Measurements from ENCODE around the gene TRIM43.
"Not testable (repeated sequence)": the region's sequence is repeated elsewhere in the genome, so short reads cannot be mapped to it uniquely, and the experiment has no call there.

The TRIM43 gene

DNA sequence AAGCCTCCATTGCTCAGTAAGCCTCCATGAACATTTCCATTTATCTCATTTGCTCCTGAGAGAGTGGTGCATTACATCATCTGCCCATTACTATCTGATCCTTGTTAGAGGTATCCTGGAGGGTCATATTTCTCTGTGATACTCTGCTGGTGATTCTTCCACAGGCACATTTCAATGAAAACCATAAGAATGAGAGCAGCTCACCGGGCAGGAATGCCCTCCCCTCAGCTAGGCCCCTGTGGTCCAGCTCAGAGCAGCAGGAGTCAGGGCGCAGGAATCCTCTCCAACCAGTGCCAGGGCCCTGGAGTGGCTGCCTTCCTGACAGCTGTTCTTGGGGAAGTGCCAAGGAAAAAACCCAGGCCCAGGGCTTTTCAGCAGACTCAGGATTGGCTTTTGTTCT lies 50.0 kb downstream of the TRIM43 start:
- DNase-seq (ENCODE audit: low spot score) = not testable (repeated sequence)

DNA sequence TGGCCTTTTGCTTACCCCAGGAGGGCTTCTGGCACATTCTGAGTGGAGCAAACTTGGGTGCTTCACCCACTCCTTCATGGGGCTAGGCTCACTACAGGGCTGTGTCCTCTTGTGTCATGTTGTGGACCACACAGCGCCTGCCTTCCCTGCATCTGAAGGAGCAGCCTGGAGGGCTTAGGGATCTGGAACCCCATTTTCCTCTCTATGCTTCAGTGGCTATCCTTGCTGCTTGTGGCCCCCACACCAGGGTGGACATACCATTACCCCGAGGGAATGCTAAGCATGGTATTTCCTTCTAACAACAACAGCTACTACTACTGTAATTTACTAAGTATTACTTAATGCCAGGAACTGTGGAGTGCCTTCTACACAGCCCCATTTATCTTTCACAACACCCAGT lies 50.6 kb downstream of the TRIM43 start:
- DNase-seq (ENCODE audit: low spot score) = not testable (repeated sequence)

DNA sequence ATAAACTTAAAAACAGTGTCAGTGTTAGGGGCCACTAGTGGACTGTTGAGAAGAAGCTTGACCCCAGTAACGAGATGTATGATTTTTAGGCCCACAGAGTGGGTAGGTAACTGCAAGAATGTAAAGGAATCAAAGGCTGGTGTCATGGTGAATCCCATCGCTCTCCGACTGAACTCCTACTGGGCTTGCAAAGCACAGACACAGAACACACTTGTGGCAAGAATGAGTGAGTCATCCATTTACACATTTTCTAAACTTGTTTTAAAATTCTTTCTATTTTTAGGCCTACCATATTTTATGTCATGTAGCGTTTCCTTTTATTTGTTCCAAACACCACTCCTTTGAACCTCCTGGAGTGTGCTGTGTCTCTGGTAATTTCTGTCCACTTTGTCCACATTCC lies 51.1 kb downstream of the TRIM43 start:
- not testable (repeated sequence) for DNase-seq (ENCODE audit: low spot score)

DNA sequence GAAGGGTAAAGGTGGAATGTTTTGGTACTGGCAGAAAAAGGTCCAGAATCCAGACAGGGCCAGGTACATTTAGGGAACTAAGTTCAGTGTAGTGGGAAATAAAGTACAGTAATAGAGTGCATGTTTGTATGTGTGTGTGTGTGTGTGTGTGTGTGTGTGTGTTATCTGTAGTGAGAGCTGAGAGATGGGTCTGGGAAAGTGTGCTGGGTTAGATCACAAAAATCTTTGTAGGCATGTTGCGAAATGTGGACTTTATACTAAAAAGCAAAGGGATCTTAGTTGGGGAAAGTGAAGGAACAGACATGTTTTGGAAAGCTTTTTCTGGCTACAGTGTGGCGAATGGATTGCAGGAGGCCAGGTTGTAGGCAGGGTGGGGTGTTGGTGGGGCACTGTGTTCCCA lies 53.5 kb downstream of the TRIM43 start:
- not testable (repeated sequence) for DNase-seq (ENCODE audit: low spot score)

DNA sequence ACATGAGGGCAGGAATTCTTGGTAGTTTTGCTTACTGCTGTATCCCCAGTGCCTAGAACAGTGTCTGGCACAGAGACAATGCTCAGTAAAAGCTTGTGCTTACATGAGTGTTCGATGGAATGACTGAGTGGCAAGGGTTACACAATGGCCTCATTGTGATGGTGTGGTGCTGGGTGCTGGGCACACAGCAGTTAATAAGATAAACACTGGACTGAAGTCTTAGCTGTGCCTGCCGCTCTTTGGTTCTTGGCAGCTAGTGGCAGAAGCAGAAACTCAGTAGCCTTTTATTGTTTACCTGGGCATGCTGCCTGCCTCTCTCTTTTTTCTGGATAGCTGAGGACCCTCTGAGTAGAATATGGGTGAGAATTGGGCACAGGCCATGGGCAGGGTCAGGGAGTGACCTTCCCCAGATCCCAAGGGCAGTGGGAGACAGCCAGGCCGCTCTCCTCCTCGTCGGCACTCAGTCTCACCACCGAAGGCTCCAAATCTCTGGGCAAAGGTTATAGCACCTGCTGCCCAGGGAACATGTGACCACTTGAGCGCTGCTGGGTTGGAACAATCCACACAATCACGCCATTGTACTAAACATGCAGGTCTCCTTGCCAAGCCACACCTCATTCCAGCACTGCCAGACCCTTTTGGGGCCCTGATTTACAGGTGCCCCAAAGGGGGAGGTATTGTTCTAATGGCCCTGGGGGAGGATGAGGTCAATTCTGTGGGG lies 54.6 kb downstream of the TRIM43 start:
- not testable (repeated sequence) for DNase-seq (ENCODE audit: low spot score)

DNA sequence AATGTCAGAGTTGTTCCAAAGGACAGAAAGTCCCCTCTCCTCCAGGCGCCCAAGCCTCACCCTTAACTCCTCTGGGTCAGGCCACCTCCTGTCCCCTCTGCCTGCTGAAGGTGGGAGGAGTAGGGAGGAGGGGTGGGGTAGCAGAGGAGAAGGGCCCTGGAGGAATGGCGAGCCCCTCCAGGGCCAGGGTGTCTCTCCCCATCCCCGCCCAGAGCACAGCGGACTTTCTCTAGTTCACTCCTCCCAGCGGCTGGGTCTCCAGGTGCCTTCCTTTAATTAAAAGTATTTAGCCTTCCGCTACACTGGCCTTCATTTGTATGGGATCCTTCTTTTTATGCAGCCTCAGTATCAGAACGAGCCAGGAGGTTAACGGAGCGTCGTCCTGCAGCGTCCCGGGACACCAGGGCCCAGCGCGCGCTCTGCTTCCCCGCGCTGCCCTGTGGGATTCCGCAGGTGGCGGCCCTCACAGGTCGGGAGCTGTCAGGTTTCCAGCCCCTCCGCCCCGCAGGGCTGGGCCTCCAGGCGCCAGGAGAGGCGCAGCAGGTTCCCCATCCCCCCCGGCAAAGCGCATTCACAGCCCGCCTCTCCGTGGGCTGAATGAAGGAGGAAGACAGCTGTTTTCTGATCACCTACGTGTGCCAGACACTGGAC lies 57.2 kb downstream of the TRIM43 start:
- not testable (repeated sequence) for DNase-seq (ENCODE audit: low spot score)

Data from LoVo (cell line).